Ramos (cell line): ENCODE data around the gene WDR70.
"Not testable (repeated sequence)": the region's sequence is repeated elsewhere in the genome, so short reads cannot be mapped to it uniquely, and the experiment has no call there.

Experiments
- in situ Hi-C: fragments of 300-500 bp; cut with MboI; formaldehyde crosslinking; loops from one replicate; pipeline ENCODE4 v1.14.3; 2022; ENCODE audit warnings: low sequenced_read_pairs; ENCODE audit not compliant: unreplicated experiment

Gene WDR70

DNA sequence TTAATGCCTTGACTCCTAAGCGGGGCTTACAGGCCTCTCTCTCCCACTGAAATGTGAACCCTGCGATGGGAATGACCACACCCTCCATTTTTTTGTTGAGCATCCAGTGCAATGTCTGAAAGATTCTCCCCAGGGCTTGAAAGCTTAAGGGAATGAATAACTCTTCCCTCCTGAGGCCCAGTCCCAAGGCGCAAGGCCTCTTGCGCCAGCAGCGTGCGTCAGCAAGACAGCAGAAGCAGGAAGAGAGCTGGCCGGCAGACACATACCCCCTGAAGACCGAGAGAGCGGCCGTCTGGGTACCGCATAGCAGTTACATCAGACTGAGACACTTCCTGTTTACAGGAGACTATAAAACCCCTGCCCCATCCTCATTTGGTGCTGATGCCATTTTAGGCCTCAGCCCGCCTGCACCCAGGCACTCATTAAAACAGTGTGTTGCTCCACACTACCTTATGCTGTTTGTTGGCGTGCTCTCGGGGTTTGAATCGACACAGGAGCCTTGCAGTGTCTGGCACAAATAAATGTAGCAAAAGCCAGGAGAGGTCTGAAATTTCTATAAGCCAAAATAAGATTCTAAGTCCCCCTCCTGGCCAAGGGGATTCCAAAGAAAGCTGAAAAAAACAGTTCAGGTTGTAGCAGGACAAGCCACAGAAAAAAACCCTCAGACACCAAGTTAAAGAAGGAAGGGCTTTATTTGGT, 398.5 kb downstream of the WDR70 start:
- in situ Hi-C loops, result no loop called here

- in situ Hi-C loops, result not testable (repeated sequence)
Observed at GRCh38 chr5:37781409-37781808, 402.3 kb downstream of the WDR70 start.

DNA sequence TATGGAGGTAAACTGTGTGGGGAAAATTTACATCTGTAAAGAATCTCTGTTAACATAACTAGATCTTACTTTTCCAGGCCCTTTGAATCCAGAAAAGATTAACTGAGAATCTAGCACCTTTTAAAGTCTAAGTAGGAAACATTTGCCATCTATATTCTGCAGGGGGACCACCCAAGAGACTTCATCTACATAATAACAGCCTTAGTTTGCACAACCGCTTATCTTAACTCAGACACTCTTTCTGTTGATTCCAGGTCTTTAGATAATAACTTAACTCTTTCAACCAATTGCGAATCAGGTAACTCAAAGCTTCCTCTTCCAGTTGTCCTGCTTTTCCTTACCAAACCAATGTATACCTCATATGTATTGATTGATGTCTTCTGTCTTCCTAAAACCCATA, 407.3 kb downstream of the WDR70 start:
- in situ Hi-C loops, result no loop called here

DNA sequence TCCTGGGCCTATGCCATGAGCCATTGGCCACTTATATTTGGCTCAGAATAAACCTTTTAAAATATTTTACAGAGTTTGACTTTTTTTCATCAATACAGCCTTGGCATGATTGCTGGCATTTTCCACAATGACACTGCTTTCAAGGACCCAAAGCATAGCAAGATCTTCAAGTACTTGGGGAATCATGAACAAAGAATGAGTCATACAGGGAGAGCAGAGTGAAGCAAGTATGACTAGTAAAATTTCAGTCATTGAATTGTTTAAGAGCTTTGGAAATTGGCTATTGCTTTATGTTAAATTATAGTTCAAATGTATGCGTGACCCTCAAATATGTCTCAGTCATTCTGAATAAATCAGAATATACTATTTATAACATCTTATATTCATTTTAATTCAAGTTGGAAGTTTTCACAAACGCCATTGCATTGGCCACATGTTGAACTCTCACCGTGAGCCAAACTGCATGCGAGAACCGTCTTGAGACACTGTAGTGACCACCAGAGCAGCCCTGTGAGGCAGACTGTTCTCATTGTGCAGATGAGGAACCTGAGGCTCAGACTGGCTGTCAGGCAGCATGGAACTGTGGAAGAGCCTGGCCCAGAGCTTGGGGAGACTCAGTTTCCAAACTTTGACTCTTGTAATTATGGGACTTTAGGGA, 407.9 kb downstream of the WDR70 start:
- in situ Hi-C loops, result no loop called here

GRCh38 chr5:37787742-37788141, 408.6 kb downstream of the WDR70 start:
- in situ Hi-C loops, result no loop called here

DNA sequence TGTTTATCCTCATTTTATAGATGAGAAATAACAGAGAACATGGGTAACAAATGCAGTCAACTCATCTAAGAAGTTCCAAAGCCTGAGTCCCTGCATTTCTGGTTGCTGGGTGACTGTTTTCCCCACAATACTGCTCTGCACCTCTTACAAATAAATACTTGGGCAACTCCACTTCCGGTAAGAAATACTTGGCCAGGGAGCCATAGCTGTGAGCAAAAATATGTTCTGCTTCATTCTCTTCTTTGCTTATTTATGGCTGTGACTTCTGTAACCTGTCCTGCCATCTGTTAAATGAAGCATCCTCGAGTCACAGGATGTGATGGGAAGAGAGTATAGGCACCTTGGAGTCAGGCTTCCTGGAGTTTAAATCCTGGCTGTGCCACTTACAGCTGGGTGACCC, 410.9 kb downstream of the WDR70 start:
- in situ Hi-C loops, result no loop called here

GRCh38 chr5:37791321-37791720, 412.2 kb downstream of the WDR70 start:
- in situ Hi-C loops, result no loop called here

GRCh38 chr5:37792975-37793631, 414.0 kb downstream of the WDR70 start:
- in situ Hi-C loops, result no loop called here

- in situ Hi-C loops, result not testable (repeated sequence)
Observed at GRCh38 chr5:37795292-37795691, 416.2 kb downstream of the WDR70 start.

DNA sequence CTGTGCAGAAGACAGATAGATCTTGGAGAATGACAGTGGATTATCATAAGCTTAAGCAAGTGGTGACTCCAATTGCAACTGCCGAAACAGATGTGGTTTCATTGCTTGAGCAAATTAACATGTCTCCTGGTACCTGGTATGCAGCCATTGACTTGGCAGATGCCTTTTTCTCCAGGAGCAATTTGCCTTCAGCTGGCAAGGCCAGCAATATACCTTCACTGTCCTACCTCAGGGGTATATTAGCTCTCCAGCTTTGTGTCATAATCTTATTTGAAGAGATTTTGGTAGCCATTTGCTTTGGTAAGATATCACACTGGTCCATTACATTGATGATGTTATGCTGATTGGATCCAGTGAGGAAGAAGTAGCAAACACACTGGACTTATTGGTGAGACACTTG, 417.3 kb downstream of the WDR70 start:
- in situ Hi-C loops, result not testable (repeated sequence)

GRCh38 chr5:37799865-37800421, 420.8 kb downstream of the WDR70 start:
- in situ Hi-C loops, result no loop called here

DNA sequence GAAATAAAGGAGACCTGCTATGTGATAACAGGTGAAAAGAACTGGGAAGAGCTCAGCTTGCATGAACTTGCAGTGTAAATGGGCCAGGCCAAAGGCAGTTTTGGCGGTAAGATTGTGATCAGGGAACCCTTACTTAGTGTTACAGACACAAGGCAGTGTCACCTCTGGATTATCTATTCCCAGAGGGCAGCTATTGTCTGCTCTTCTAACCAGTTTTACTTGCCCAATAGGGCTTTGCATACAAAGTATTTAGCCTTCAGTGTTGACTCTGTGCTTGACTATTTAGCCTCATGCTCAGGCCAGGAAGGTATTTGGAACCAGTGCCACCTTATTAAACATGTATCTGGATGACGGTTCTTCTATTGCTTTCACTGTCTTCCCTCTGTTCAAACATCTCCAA, 422.4 kb downstream of the WDR70 start:
- in situ Hi-C loops, result no loop called here
